NCI-H524 treated with DMSO at 0.1 percent for 48 hours (cell line): ENCODE measurements around the gene RUSC2.
"Not testable (repeated sequence)": the region's sequence is repeated elsewhere in the genome, so short reads cannot be mapped to it uniquely, and the experiment has no call there.

ENCODE experiments used
- DNase-seq: peaks from one replicate; lab custom pipeline; 2025; lab: John Stamatoyannopoulos, UW

RUSC2 gene

GRCh38 chr9:35523556-35523955 lies 33.6 kb downstream of the RUSC2 start:
- not testable (repeated sequence) for DNase-seq

GRCh38 chr9:35526087-35526801 lies 36.3 kb downstream of the RUSC2 start:
- no peak for DNase-seq

- DNase-seq = no peak
These were observed 39.4 kb downstream of the RUSC2 start for GRCh38 chr9:35529161-35529823.

GRCh38 chr9:35533398-35533797 lies 43.5 kb downstream of the RUSC2 start:
- DNase-seq = no peak

GRCh38 chr9:35534921-35535320 lies 45.0 kb downstream of the RUSC2 start:
- DNase-seq = not testable (repeated sequence)

- DNase-seq = no peak
These were observed 48.0 kb downstream of the RUSC2 start for GRCh38 chr9:35537913-35538312.

- DNase-seq = no peak
These were observed 48.7 kb downstream of the RUSC2 start for GRCh38 chr9:35538361-35539234.
